ENCODE results near the gene DMWD.
"Not testable (repeated sequence)": the region's sequence is repeated elsewhere in the genome, so short reads cannot be mapped to it uniquely, and the experiment has no call there.

The DMWD gene

GRCh38 chr19:45753548-45753947, 39.1 kb downstream of the DMWD start:
- Histone ChIP-seq H3K9me2 (replicated peaks; ENCODE audit: control insufficient read depth, low read length) (no peaks in the 10 kb centered on the region), H3K36me3 (ENCODE audit: control insufficient read depth, low read length) (no peaks in the 10 kb centered on the region), H3F3A (ENCODE audit: control insufficient read depth, insufficient read depth) (no peaks in the 10 kb centered on the region), H4K20me1 (ENCODE audit: control insufficient read depth, insufficient read depth, low read depth, low read length) (no peaks in the 10 kb centered on the region), H3K4me1 (ENCODE audit: control insufficient read depth, low read length) (no peaks in the 10 kb centered on the region), H3K4me2 (ENCODE audit: low read length) (no peak overlapping the region), H3K27ac (ENCODE audit: low read depth, low read length) (no peak overlapping the region), H3K4me3 (ENCODE audit: low read length) (no peak overlapping the region), H3K9me3 (ENCODE audit: control insufficient read depth, insufficient read depth, low read length) (no peaks in the 10 kb centered on the region), H3K27me3 (ENCODE audit: control insufficient read depth, low read length) (no peaks in the 10 kb centered on the region; the same call in 1 of the 2 replicates), H3K79me2 (ENCODE audit: control insufficient read depth, low read length) (no peaks in the 10 kb centered on the region)
- peak; percentile 19 for TF ChIP-seq CTCF (IDR thresholded peaks at IDR 0.05; ENCODE audit: low read depth, low read length, poor library complexity, severe bottlenecking)
- TF ChIP-seq EZH2phosphoT487 (IDR thresholded peaks at IDR 0.05; ENCODE audit: borderline replicate concordance, low read length), result no peak

- H3K79me2 ChIP-seq (ENCODE audit: control insufficient read depth, low read length), result no peaks in the 10 kb centered on the region
- H3K4me3 ChIP-seq (ENCODE audit: low read length), result no peak overlapping the region
- no peaks in the 10 kb centered on the region; the same call in 1 of the 2 replicates for H3K27me3 ChIP-seq (ENCODE audit: control insufficient read depth, low read length)
- H3K4me1 ChIP-seq (ENCODE audit: control insufficient read depth, low read length), result no peaks in the 10 kb centered on the region
- H3K36me3 ChIP-seq (ENCODE audit: control insufficient read depth, low read length), result no peaks in the 10 kb centered on the region
- no peaks in the 10 kb centered on the region for H4K20me1 ChIP-seq (ENCODE audit: control insufficient read depth, insufficient read depth, low read depth, low read length)
- no peak for TF ChIP-seq EZH2phosphoT487 (IDR thresholded peaks at IDR 0.05; ENCODE audit: borderline replicate concordance, low read length)
- TF ChIP-seq CTCF (IDR thresholded peaks at IDR 0.05; ENCODE audit: low read depth, low read length, poor library complexity, severe bottlenecking), result no peak
- no peaks in the 10 kb centered on the region for H3K9me2 ChIP-seq (replicated peaks; ENCODE audit: control insufficient read depth, low read length)
- no peaks in the 10 kb centered on the region for H3F3A ChIP-seq (ENCODE audit: control insufficient read depth, insufficient read depth)
- no peaks in the 10 kb centered on the region for H3K9me3 ChIP-seq (ENCODE audit: control insufficient read depth, insufficient read depth, low read length)
- H3K27ac ChIP-seq (ENCODE audit: low read depth, low read length), result no peak overlapping the region
- H3K4me2 ChIP-seq (ENCODE audit: low read length), result no peak overlapping the region
Observed at GRCh38 chr19:45752639-45753038, 40.0 kb downstream of the DMWD start.

GRCh38 chr19:45751483-45751882, 41.2 kb downstream of the DMWD start:
- H3K27me3 ChIP-seq (ENCODE audit: control insufficient read depth, low read length); H3K4me2 ChIP-seq (ENCODE audit: low read length); H3K36me3 ChIP-seq (ENCODE audit: control insufficient read depth, low read length); H3K79me2 ChIP-seq (ENCODE audit: control insufficient read depth, low read length); H4K20me1 ChIP-seq (ENCODE audit: control insufficient read depth, insufficient read depth, low read depth, low read length); H3F3A ChIP-seq (ENCODE audit: control insufficient read depth, insufficient read depth); H3K9me3 ChIP-seq (ENCODE audit: control insufficient read depth, insufficient read depth, low read length); H3K4me1 ChIP-seq (ENCODE audit: control insufficient read depth, low read length); H3K27ac ChIP-seq (ENCODE audit: low read depth, low read length); H3K9me2 ChIP-seq (replicated peaks; ENCODE audit: control insufficient read depth, low read length); H3K4me3 ChIP-seq (ENCODE audit: low read length): not testable (repeated sequence)

GRCh38 chr19:45747513-45747912, 45.1 kb downstream of the DMWD start:
- H3K4me1 ChIP-seq (ENCODE audit: control insufficient read depth, low read length), result no peaks in the 10 kb centered on the region
- H3K4me3 ChIP-seq (ENCODE audit: low read length), result no peak overlapping the region
- TF ChIP-seq CTCF (IDR thresholded peaks at IDR 0.05; ENCODE audit: low read depth, low read length, poor library complexity, severe bottlenecking) (no peak), EZH2phosphoT487 (IDR thresholded peaks at IDR 0.05; ENCODE audit: borderline replicate concordance, low read length) (no peak)
- peaks cover 15% of the 10 kb centered on the region for H3K27me3 ChIP-seq (ENCODE audit: control insufficient read depth, low read length)
- no peaks in the 10 kb centered on the region for H3K9me3 ChIP-seq (ENCODE audit: control insufficient read depth, insufficient read depth, low read length)
- H3K79me2 ChIP-seq (ENCODE audit: control insufficient read depth, low read length), result no peaks in the 10 kb centered on the region
- H3K9me2 ChIP-seq (replicated peaks; ENCODE audit: control insufficient read depth, low read length), result no peaks in the 10 kb centered on the region
- no peak overlapping the region for H3K27ac ChIP-seq (ENCODE audit: low read depth, low read length)
- no peaks in the 10 kb centered on the region for H3F3A ChIP-seq (ENCODE audit: control insufficient read depth, insufficient read depth)
- no peak overlapping the region for H3K4me2 ChIP-seq (ENCODE audit: low read length)
- no peaks in the 10 kb centered on the region for H3K36me3 ChIP-seq (ENCODE audit: control insufficient read depth, low read length)
- no peaks in the 10 kb centered on the region for H4K20me1 ChIP-seq (ENCODE audit: control insufficient read depth, insufficient read depth, low read depth, low read length)
